Chondrocyte (in vitro differentiated cells): ENCODE results near the gene TH. TPM values are rescaled to one million over a fixed set of nuclear protein-coding genes. Genes with fewer than 3 reads are reported as not detected.
A peak's percentile ranks its signal among the peaks of the same experiment; 100 is the strongest.

ENCODE experiments used
- DNase-seq: peaks from one replicate; pipeline ENCODE4 v3.0.0; 2021; ENCODE audit warnings: mixed read lengths, low spot score
- H3K27ac Mint-ChIP-seq: one replicate; pipeline ENCODE4 v1.8.0; 2021; ENCODE audit warnings: mild to moderate bottlenecking, moderate library complexity, mixed read lengths; ENCODE audit not compliant: unreplicated experiment
- H3K27me3 Mint-ChIP-seq: 2 replicates; pipeline ENCODE4 v1.8.0; 2021; ENCODE audit warnings: low read depth, mixed read lengths
- H3K36me3 Mint-ChIP-seq: 2 replicates; pipeline ENCODE4 v1.8.0; 2021; ENCODE audit warnings: low read depth, mixed read lengths
- H3K4me1 Mint-ChIP-seq: 2 replicates; pipeline ENCODE4 v1.8.0; 2021; ENCODE audit warnings: low read depth, mild to moderate bottlenecking, mixed read lengths
- H3K4me3 Mint-ChIP-seq: one replicate; pipeline ENCODE4 v1.8.0; 2021; ENCODE audit warnings: mild to moderate bottlenecking, moderate library complexity, mixed read lengths; ENCODE audit not compliant: unreplicated experiment
- H3K9me3 Mint-ChIP-seq: 2 replicates; pipeline ENCODE4 v1.8.0; 2021; ENCODE audit warnings: low read depth, mixed read lengths
- CTCF ChIP-seq: fragments of 200-600 bp; sonication (generic); IDR thresholded peaks from 2 replicates; pipeline ENCODE4 v1.5.0; 2021; ENCODE audit warnings: antibody characterized with exemption, mild to moderate bottlenecking, moderate library complexity
- total RNA-seq: library from RNA; stranded (reverse); gene quantifications from 3 replicates; pipeline ENCODE4 v1.2.1, GENCODE V29; 2021

TH gene
- total RNA-seq, 1 donor from 2014 or later: not detected

- H3K27ac Mint-ChIP-seq: no peak overlapping the region
- peaks cover 12% of the 10 kb centered on the region for H3K4me1 Mint-ChIP-seq
- H3K27me3 Mint-ChIP-seq: peaks cover 41% of the 10 kb centered on the region
- DNase-seq: peak; percentile 77
- TF ChIP-seq CTCF: no peak
- H3K9me3 Mint-ChIP-seq: no peaks in the 10 kb centered on the region
- no peak overlapping the region for H3K4me3 Mint-ChIP-seq
- H3K36me3 Mint-ChIP-seq: peaks cover 3% of the 10 kb centered on the region
Observed at GRCh38 chr11:2133241-2134021, 38.2 kb downstream of the TH start.

- Mint-ChIP-seq H3K27ac (no peak overlapping the region), H3K9me3 (no peaks in the 10 kb centered on the region), H3K36me3 (peaks cover 3% of the 10 kb centered on the region), H3K27me3 (peaks cover 39% of the 10 kb centered on the region), H3K4me3 (no peak overlapping the region), H3K4me1 (peaks cover 11% of the 10 kb centered on the region)
- no peak for TF ChIP-seq CTCF
- DNase-seq: no peak
Observed at GRCh38 chr11:2132874-2133240, 38.8 kb downstream of the TH start.

DNA sequence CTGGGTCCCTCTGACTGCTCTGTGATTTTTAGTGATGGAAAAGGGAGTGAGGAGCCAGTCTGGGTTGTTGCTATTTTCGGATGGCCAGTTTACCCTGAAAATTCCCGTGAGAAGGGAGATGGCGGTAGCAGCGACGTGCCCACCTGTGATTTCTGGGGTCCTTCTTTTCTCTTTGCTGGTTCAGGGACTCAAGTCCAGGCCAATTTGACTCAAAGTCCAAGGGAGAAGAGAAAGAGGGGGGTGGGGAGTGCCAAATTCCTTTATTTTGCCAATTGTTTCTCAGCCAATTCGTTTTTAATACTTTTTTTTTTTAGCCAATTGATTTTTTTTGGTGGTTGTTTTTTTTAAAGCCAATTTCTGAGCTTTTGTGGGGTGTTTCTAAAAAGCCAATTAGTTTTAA is 39.4 kb downstream of the TH start:
- Mint-ChIP-seq H3K27me3 (peaks cover 35% of the 10 kb centered on the region), H3K4me1 (peaks cover 6% of the 10 kb centered on the region), H3K4me3 (no peak overlapping the region), H3K36me3 (peaks cover 3% of the 10 kb centered on the region), H3K9me3 (no peaks in the 10 kb centered on the region), H3K27ac (no peak overlapping the region)
- no peak for DNase-seq
- no peak for TF ChIP-seq CTCF

DNA sequence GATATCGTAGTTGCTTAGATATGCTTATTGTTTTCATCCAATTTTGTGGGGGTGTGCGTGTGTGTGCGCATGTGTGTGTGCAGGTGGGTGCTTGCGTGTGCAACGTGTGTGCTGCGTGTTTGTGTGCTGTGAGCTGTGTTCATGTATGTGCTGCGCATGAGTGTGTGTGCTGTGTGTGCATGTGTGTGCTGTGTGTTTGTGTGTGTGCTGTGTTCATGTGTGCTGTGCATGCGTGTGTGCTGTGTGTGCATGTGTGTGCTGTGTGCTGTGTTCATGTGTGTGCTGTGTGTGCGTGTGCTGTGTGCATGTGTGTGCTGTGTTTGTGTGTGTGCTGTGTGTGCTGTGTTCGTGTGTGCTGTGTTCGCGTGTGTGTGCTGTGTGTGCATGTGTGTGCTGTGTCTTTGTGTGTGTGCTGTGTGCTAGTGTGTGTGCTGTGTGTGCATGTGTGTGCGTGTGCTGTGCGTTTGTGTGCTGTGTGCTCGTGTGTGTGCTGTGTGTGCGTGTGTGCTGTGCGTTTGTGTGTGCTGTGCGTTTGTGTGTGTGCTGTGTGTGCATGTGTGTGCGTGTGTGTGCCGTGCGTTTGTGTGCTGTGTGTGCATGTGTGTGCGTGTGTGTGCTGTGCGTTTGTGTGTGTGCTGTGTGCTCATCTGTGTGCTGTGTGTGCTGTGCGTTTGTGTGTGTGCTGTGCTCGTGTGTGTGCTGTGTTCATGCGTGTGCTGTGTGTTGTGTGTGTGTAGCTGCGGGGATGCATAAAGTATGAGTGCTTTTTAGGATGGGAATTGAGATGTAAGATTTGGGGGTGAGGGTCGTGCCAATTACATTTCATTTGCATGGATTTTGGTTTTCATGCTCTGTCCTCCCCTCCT is 40.0 kb downstream of the TH start:
- peaks cover 33% of the 10 kb centered on the region for H3K27me3 Mint-ChIP-seq
- TF ChIP-seq CTCF: no peak
- peaks cover 4% of the 10 kb centered on the region for H3K4me1 Mint-ChIP-seq
- peaks cover 3% of the 10 kb centered on the region for H3K36me3 Mint-ChIP-seq
- H3K4me3 Mint-ChIP-seq: no peak overlapping the region
- peak; percentile 30 for DNase-seq
- H3K9me3 Mint-ChIP-seq: no peaks in the 10 kb centered on the region
- no peak overlapping the region for H3K27ac Mint-ChIP-seq

- H3K4me3 Mint-ChIP-seq: no peak overlapping the region
Observed at GRCh38 chr11:2130881-2131352, 40.7 kb downstream of the TH start.

More at GRCh38 chr11:2130881-2131352, 40.7 kb downstream of the TH start:
- H3K36me3 Mint-ChIP-seq: peaks cover 3% of the 10 kb centered on the region
- DNase-seq: peak; percentile 68
- H3K27me3 Mint-ChIP-seq: peaks cover 29% of the 10 kb centered on the region
- TF ChIP-seq CTCF: no peak
- no peaks in the 10 kb centered on the region for H3K9me3 Mint-ChIP-seq
- H3K27ac Mint-ChIP-seq: no peak overlapping the region
- H3K4me1 Mint-ChIP-seq: peaks cover under 1% of the 10 kb centered on the region
